Measurements from ENCODE around the gene USP54. TPM values are rescaled to one million over a fixed set of nuclear protein-coding genes. Genes with fewer than 3 reads are reported as not detected.

USP54 gene
- total and polyA plus RNA-seq, 2 of the 13 experiments (the other 11 are each of a cell fraction or from before 2014, with no cell fraction given): 18.1 to 25.0 TPM

- TF ChIP-seq TFAP4 (IDR thresholded peaks at IDR 0.05; ENCODE audit: borderline replicate concordance, low read depth) (no peak), ZNF558 (CRISPR knock-in tag; IDR thresholded peaks at IDR 0.05; ENCODE audit: borderline replicate concordance) (no peak), MXI1 (IDR thresholded peaks at IDR 0.05; ENCODE audit: borderline replicate concordance, low read depth, low read length) (no peak)
Measured at GRCh38 chr10:73519336-73519735, 71.8 kb downstream of the USP54 start (continued).

- intact Hi-C loops (cut with micrococcal nuclease; ENCODE audit: unreplicated experiment) (no loop called here), in situ Hi-C loops (cut with HindIII; ENCODE audit: extremely low pct_ligation_motif_present, low pct_unique_long_range_greater_than_20kb) (no loop called here)
- CTCF ChIA-PET (ENCODE audit: low intra/inter-chr PET ratio, low total read pairs): no interaction called here
- no peaks in the 10 kb centered on the region for H3K9me3 ChIP-seq (ENCODE audit: low read length)
- TF ChIP-seq PHF5A (CRISPR knock-in tag; IDR thresholded peaks at IDR 0.05; ENCODE audit: low read depth, unreplicated experiment): no peak
- H3K79me2 ChIP-seq (ENCODE audit: insufficient read depth, low read length): no peaks in the 10 kb centered on the region
- no peaks in the 10 kb centered on the region for H3K4me1 ChIP-seq (ENCODE audit: insufficient read depth, low read length)
- BruUV-seq (replicated peaks): TSS peak; percentile 42
- WGBS (ENCODE audit: low lambda C conversion rate): 88% methylated on average over 4 of the region's 4 CpGs
- H4K20me1 ChIP-seq (ENCODE audit: insufficient read depth, low read length): no peaks in the 10 kb centered on the region
- POLR2A ChIA-PET: interaction anchor here (1.1 kb wide), 1 partner anchor 22 kb away, joined by 3 read pairs; no protein-coding TSS in a partner anchor
- peaks cover 21 to 38% of the 10 kb centered on the region in 2 experiments; a peak in 4 of 5 replicates for H3K36me3 ChIP-seq (replicated peaks in 1 of 2; ENCODE audit: control insufficient read depth in 1 of 2, insufficient read depth in 2 of 2, low read length in 2 of 2)
- H3K27ac ChIP-seq (ENCODE audit: extremely low read length, insufficient read depth, low read length): no peak overlapping the region
- no peak overlapping the region for H3K9ac ChIP-seq (ENCODE audit: insufficient read depth, low read depth, low read length)
- H3K4me3 ChIP-seq (replicated peaks in 1 of 3; ENCODE audit: insufficient read depth in 1 of 3, low read depth in 2 of 3, low read length in 3 of 3): no peak overlapping the region
- DNase-seq (ENCODE audit: low spot score) (no peak), ATAC-seq (no peak), FAIRE-seq (no peak)
- H2AFZ ChIP-seq (ENCODE audit: low read length): no peak overlapping the region
- H3K4me2 ChIP-seq (ENCODE audit: low read depth, low read length): no peak overlapping the region
- H3K27me3 ChIP-seq (ENCODE audit: control insufficient read depth in 1 of 2, insufficient read depth in 2 of 2, low read length in 2 of 2): no peaks in the 10 kb centered on the region
Measured at GRCh38 chr10:73517166-73517888, 73.8 kb downstream of the USP54 start.

- ChIA-PET POLR2A (no interaction called here), CTCF (ENCODE audit: low intra/inter-chr PET ratio, low total read pairs) (no interaction called here)
- H3K9ac ChIP-seq (ENCODE audit: insufficient read depth, low read depth, low read length): no peak overlapping the region
- no peak overlapping the region for H3K4me3 ChIP-seq (replicated peaks in 1 of 3; ENCODE audit: insufficient read depth in 1 of 3, low read depth in 2 of 3, low read length in 3 of 3)
- TF ChIP-seq ZNF792 (CRISPR knock-in tag; IDR thresholded peaks at IDR 0.05) (no peak), TP53 (CRISPR knock-in tag; conservative IDR thresholded peaks at IDR 0.05) (no peak), HMGXB3 (CRISPR knock-in tag; IDR thresholded peaks at IDR 0.05; ENCODE audit: borderline replicate concordance) (no peak), ZNF121 (CRISPR knock-in tag; IDR thresholded peaks at IDR 0.05) (peak; percentile 64; the same call in 1 of the 2 replicates), ZNF256 (CRISPR knock-in tag; conservative IDR thresholded peaks at IDR 0.05) (no peak), SMC3 (IDR thresholded peaks at IDR 0.05; ENCODE audit: low read length) (no peak), ZNF317 (CRISPR knock-in tag; IDR thresholded peaks at IDR 0.05) (no peak)
- no peak for DNase-seq (ENCODE audit: low spot score)
- H2AFZ ChIP-seq (ENCODE audit: low read length): no peak overlapping the region
- no peak overlapping the region for H3K27ac ChIP-seq (ENCODE audit: extremely low read length, insufficient read depth, low read length)
- FAIRE-seq: no peak
- no peaks in the 10 kb centered on the region for H3K9me3 ChIP-seq (ENCODE audit: low read length)
- in situ Hi-C loops (cut with HindIII; ENCODE audit: extremely low pct_ligation_motif_present, low pct_unique_long_range_greater_than_20kb): no loop called here
- no peaks in the 10 kb centered on the region for H4K20me1 ChIP-seq (ENCODE audit: insufficient read depth, low read length)
- no peak for ATAC-seq
- H3K4me2 ChIP-seq (ENCODE audit: low read depth, low read length): no peak overlapping the region
- H3K79me2 ChIP-seq (ENCODE audit: insufficient read depth, low read length): no peaks in the 10 kb centered on the region
- peaks cover 6 to 13% of the 10 kb centered on the region in 2 experiments; a peak in 4 of 5 replicates for H3K36me3 ChIP-seq (replicated peaks in 1 of 2; ENCODE audit: control insufficient read depth in 1 of 2, insufficient read depth in 2 of 2, low read length in 2 of 2)
- no TSS peak for BruUV-seq (replicated peaks)
- 98% methylated on average over 4 of the region's 4 CpGs for WGBS (ENCODE audit: low lambda C conversion rate)
- no peaks in the 10 kb centered on the region for H3K4me1 ChIP-seq (ENCODE audit: insufficient read depth, low read length)
- intact Hi-C loops (cut with micrococcal nuclease; ENCODE audit: unreplicated experiment): no loop called here
- H3K27me3 ChIP-seq (ENCODE audit: control insufficient read depth in 1 of 2, insufficient read depth in 2 of 2, low read length in 2 of 2): no peaks in the 10 kb centered on the region
Measured at GRCh38 chr10:73512207-73512743, 78.9 kb downstream of the USP54 start.
